ENCODE measurements around the gene FIBCD1. TPM values are rescaled to one million over a fixed set of nuclear protein-coding genes. Genes with fewer than 3 reads are reported as not detected.

Gene FIBCD1
- total and polyA plus RNA-seq, 9 donors: 0.04 to 0.13 (median 0.08) TPM; not detected in 5

- no peak for DNase-seq
- no peaks in the 10 kb centered on the region for H3K9me3 ChIP-seq (replicated peaks; ENCODE audit: control insufficient read depth, low read depth, low read length)
- H3K4me3 ChIP-seq (ENCODE audit: low read length): no peak overlapping the region
- peaks cover 5% of the 10 kb centered on the region for H3K4me1 ChIP-seq (ENCODE audit: control insufficient read depth, insufficient read depth, low read length)
- H3K27ac ChIP-seq (ENCODE audit: low read length): no peak overlapping the region
- no peaks in the 10 kb centered on the region for H3K36me3 ChIP-seq (ENCODE audit: control insufficient read depth, insufficient read depth, low read length)
- WGBS (ENCODE audit: insufficient coverage): 85% methylated on average over 2 of the region's 5 CpGs
- peaks cover 30% of the 10 kb centered on the region for H3K27me3 ChIP-seq (ENCODE audit: control insufficient read depth, insufficient read depth, low read length)
These were observed 35.6 kb upstream of the FIBCD1 start for GRCh38 chr9:130974697-130975096.

- no peaks in the 10 kb centered on the region for H3K36me3 ChIP-seq (ENCODE audit: control insufficient read depth, insufficient read depth, low read length)
- no peak for DNase-seq
- 39% methylated on average over 16 of the region's 21 CpGs for WGBS (ENCODE audit: insufficient coverage)
- no peaks in the 10 kb centered on the region for H3K9me3 ChIP-seq (replicated peaks; ENCODE audit: control insufficient read depth, low read depth, low read length)
- peaks cover 5% of the 10 kb centered on the region for H3K4me1 ChIP-seq (ENCODE audit: control insufficient read depth, insufficient read depth, low read length)
- no peak overlapping the region for H3K27ac ChIP-seq (ENCODE audit: low read length)
- H3K27me3 ChIP-seq (ENCODE audit: control insufficient read depth, insufficient read depth, low read length): peaks cover 29% of the 10 kb centered on the region
- H3K4me3 ChIP-seq (ENCODE audit: low read length): no peak overlapping the region
These were observed 34.7 kb upstream of the FIBCD1 start for GRCh38 chr9:130973686-130974281.

- DNase-seq: no peak
- 63% methylated on average over 14 of the region's 19 CpGs for WGBS (ENCODE audit: insufficient coverage)
- Histone ChIP-seq H3K4me1 (ENCODE audit: control insufficient read depth, insufficient read depth, low read length) (peaks cover 5% of the 10 kb centered on the region), H3K9me3 (replicated peaks; ENCODE audit: control insufficient read depth, low read depth, low read length) (no peaks in the 10 kb centered on the region), H3K36me3 (ENCODE audit: control insufficient read depth, insufficient read depth, low read length) (no peaks in the 10 kb centered on the region), H3K4me3 (ENCODE audit: low read length) (no peak overlapping the region), H3K27ac (ENCODE audit: low read length) (no peak overlapping the region), H3K27me3 (ENCODE audit: control insufficient read depth, insufficient read depth, low read length) (peaks cover 29% of the 10 kb centered on the region)
These were observed 34.1 kb upstream of the FIBCD1 start for GRCh38 chr9:130972957-130973685.

GRCh38 chr9:130972277-130972956 is 33.4 kb upstream of the FIBCD1 start:
- Histone ChIP-seq H3K9me3 (replicated peaks; ENCODE audit: control insufficient read depth, low read depth, low read length) (no peaks in the 10 kb centered on the region), H3K36me3 (ENCODE audit: control insufficient read depth, insufficient read depth, low read length) (no peaks in the 10 kb centered on the region), H3K27me3 (ENCODE audit: control insufficient read depth, insufficient read depth, low read length) (peaks cover 26% of the 10 kb centered on the region), H3K4me3 (ENCODE audit: low read length) (no peak overlapping the region), H3K4me1 (ENCODE audit: control insufficient read depth, insufficient read depth, low read length) (peaks cover 5% of the 10 kb centered on the region), H3K27ac (ENCODE audit: low read length) (no peak overlapping the region)
- 83% methylated on average over 4 of the region's 6 CpGs for WGBS (ENCODE audit: insufficient coverage)
- DNase-seq: no peak

GRCh38 chr9:130971294-130971849 is 32.3 kb upstream of the FIBCD1 start:
- H3K9me3 ChIP-seq (replicated peaks; ENCODE audit: control insufficient read depth, low read depth, low read length): no peaks in the 10 kb centered on the region
- 15% methylated on average over 9 of the region's 12 CpGs for WGBS (ENCODE audit: insufficient coverage)
- no peak overlapping the region for H3K4me3 ChIP-seq (ENCODE audit: low read length)
- peaks cover 26% of the 10 kb centered on the region for H3K27me3 ChIP-seq (ENCODE audit: control insufficient read depth, insufficient read depth, low read length)
- H3K27ac ChIP-seq (ENCODE audit: low read length): no peak overlapping the region
- H3K36me3 ChIP-seq (ENCODE audit: control insufficient read depth, insufficient read depth, low read length): no peaks in the 10 kb centered on the region
- DNase-seq: peak; percentile 31
- H3K4me1 ChIP-seq (ENCODE audit: control insufficient read depth, insufficient read depth, low read length): peaks cover 5% of the 10 kb centered on the region

GRCh38 chr9:130970855-130971254 is 31.8 kb upstream of the FIBCD1 start:
- WGBS (ENCODE audit: insufficient coverage): 41% methylated on average over 3 of the region's 3 CpGs
- no peak for DNase-seq
- no peaks in the 10 kb centered on the region for H3K36me3 ChIP-seq (ENCODE audit: control insufficient read depth, insufficient read depth, low read length)
- peaks cover 5% of the 10 kb centered on the region for H3K4me1 ChIP-seq (ENCODE audit: control insufficient read depth, insufficient read depth, low read length)
- peaks cover 26% of the 10 kb centered on the region for H3K27me3 ChIP-seq (ENCODE audit: control insufficient read depth, insufficient read depth, low read length)
- no peaks in the 10 kb centered on the region for H3K9me3 ChIP-seq (replicated peaks; ENCODE audit: control insufficient read depth, low read depth, low read length)
- no peak overlapping the region for H3K4me3 ChIP-seq (ENCODE audit: low read length)
- no peak overlapping the region for H3K27ac ChIP-seq (ENCODE audit: low read length)

GRCh38 chr9:130970052-130970451 is 31.0 kb upstream of the FIBCD1 start:
- Histone ChIP-seq H3K4me1 (ENCODE audit: control insufficient read depth, insufficient read depth, low read length) (peaks cover 5% of the 10 kb centered on the region), H3K36me3 (ENCODE audit: control insufficient read depth, insufficient read depth, low read length) (no peaks in the 10 kb centered on the region), H3K9me3 (replicated peaks; ENCODE audit: control insufficient read depth, low read depth, low read length) (no peaks in the 10 kb centered on the region), H3K27ac (ENCODE audit: low read length) (no peak overlapping the region), H3K27me3 (ENCODE audit: control insufficient read depth, insufficient read depth, low read length) (peaks cover 26% of the 10 kb centered on the region), H3K4me3 (ENCODE audit: low read length) (no peak overlapping the region)
- DNase-seq: no peak
- WGBS (ENCODE audit: insufficient coverage): 92% methylated on average over 4 of the region's 12 CpGs

- H3K27me3 ChIP-seq (ENCODE audit: control insufficient read depth, insufficient read depth, low read length): peaks cover 7% of the 10 kb centered on the region
- no peaks in the 10 kb centered on the region for H3K36me3 ChIP-seq (ENCODE audit: control insufficient read depth, insufficient read depth, low read length)
- H3K4me1 ChIP-seq (ENCODE audit: control insufficient read depth, insufficient read depth, low read length): no peaks in the 10 kb centered on the region
- DNase-seq: no peak
- H3K4me3 ChIP-seq (ENCODE audit: low read length): no peak overlapping the region
- no peak overlapping the region for H3K27ac ChIP-seq (ENCODE audit: low read length)
- H3K9me3 ChIP-seq (replicated peaks; ENCODE audit: control insufficient read depth, low read depth, low read length): peaks cover 3% of the 10 kb centered on the region
- 82% methylated on average over 4 of the region's 7 CpGs for WGBS (ENCODE audit: insufficient coverage)
These were observed 26.6 kb upstream of the FIBCD1 start for GRCh38 chr9:130965680-130966079.

- Histone ChIP-seq H3K4me1 (ENCODE audit: control insufficient read depth, insufficient read depth, low read length) (no peaks in the 10 kb centered on the region), H3K27ac (ENCODE audit: low read length) (no peak overlapping the region), H3K36me3 (ENCODE audit: control insufficient read depth, insufficient read depth, low read length) (no peaks in the 10 kb centered on the region), H3K4me3 (ENCODE audit: low read length) (no peak overlapping the region), H3K9me3 (replicated peaks; ENCODE audit: control insufficient read depth, low read depth, low read length) (peaks cover 3% of the 10 kb centered on the region), H3K27me3 (ENCODE audit: control insufficient read depth, insufficient read depth, low read length) (peaks cover 11% of the 10 kb centered on the region)
- DNase-seq: no peak
- 100% methylated on average over 3 of the region's 8 CpGs for WGBS (ENCODE audit: insufficient coverage)
These were observed 24.9 kb upstream of the FIBCD1 start for GRCh38 chr9:130963916-130964315.

GRCh38 chr9:130963337-130963908 is 24.4 kb upstream of the FIBCD1 start:
- Histone ChIP-seq H3K4me1 (ENCODE audit: control insufficient read depth, insufficient read depth, low read length) (no peaks in the 10 kb centered on the region), H3K4me3 (ENCODE audit: low read length) (no peak overlapping the region), H3K9me3 (replicated peaks; ENCODE audit: control insufficient read depth, low read depth, low read length) (peaks cover 3% of the 10 kb centered on the region), H3K36me3 (ENCODE audit: control insufficient read depth, insufficient read depth, low read length) (no peaks in the 10 kb centered on the region), H3K27ac (ENCODE audit: low read length) (no peak overlapping the region), H3K27me3 (ENCODE audit: control insufficient read depth, insufficient read depth, low read length) (peaks cover 11% of the 10 kb centered on the region)
- no peak for DNase-seq
- 79% methylated on average over 12 of the region's 15 CpGs for WGBS (ENCODE audit: insufficient coverage)

All from muscle of leg (tissue), 11 donors.